Measurements from ENCODE around the gene MAP3K20.

Gene MAP3K20

DNA sequence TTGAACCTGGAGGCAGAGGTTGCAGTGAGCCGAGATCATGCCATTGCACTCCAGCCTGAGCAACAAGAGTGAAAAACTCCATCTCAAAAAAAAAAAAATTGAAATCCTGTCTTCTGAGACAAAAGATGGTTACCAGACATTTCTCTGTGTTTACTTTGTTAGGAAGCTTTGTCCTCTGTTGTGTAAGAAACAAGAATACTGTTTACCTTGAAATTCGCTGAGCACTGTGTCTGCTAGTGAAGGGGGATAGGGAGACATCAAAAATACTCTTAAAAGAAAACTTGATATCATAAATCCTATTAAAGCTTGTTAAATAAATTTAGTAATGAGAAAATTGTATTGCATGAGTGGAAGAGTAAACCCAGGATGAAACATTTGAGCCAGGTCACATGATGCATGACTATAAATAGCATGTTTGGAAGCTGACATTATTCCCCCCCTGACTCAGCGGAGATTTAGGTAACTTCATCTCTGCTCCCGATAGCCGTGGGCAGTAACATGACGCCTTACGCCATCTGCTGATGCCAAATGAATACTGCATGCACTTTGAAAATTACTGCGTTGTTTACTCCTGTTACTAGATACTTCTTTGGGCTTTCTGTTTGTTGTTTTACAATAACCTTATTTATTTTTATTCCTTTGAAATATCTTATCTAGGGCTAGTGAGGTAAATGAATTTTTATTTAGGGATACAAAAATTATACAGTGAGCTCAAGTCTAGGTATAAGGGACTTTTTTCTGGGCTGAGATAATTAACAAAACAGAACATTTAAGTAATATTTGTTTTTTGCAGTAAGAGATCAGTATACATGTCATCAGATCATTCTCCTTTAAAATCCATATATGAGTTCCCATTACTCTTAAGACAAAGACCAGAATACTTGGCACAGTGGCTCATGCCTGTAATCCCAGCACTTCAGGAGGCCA lies 134.9 kb downstream of the MAP3K20 start:
- H3K27me3 ChIP-seq (ENCODE audit: insufficient read depth, low read length, poor library complexity), result no peaks in the 10 kb centered on the region
- no peaks in the 10 kb centered on the region for H3K9me3 ChIP-seq (ENCODE audit: insufficient read depth, low read length, severe bottlenecking)
- TF ChIP-seq, protein P1, sequence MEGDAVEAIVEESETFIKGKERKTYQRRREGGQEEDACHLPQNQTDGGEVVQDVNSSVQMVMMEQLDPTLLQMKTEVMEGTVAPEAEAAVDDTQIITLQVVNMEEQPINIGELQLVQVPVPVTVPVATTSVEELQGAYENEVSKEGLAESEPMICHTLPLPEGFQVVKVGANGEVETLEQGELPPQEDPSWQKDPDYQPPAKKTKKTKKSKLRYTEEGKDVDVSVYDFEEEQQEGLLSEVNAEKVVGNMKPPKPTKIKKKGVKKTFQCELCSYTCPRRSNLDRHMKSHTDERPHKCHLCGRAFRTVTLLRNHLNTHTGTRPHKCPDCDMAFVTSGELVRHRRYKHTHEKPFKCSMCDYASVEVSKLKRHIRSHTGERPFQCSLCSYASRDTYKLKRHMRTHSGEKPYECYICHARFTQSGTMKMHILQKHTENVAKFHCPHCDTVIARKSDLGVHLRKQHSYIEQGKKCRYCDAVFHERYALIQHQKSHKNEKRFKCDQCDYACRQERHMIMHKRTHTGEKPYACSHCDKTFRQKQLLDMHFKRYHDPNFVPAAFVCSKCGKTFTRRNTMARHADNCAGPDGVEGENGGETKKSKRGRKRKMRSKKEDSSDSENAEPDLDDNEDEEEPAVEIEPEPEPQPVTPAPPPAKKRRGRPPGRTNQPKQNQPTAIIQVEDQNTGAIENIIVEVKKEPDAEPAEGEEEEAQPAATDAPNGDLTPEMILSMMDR (IDR thresholded peaks at IDR 0.05; ENCODE audit: borderline replicate concordance, extremely low read depth, low read length, poor library complexity, severe bottlenecking), result peak; percentile 89
- no peak for TF ChIP-seq EZH2 (IDR thresholded peaks at IDR 0.05; ENCODE audit: borderline replicate concordance, low read depth, low read length, severe bottlenecking)
- no peaks in the 10 kb centered on the region for H3K4me1 ChIP-seq (ENCODE audit: insufficient read depth, low read length)
- no peak overlapping the region for H3K27ac ChIP-seq (ENCODE audit: low read length)
- H3K4me3 ChIP-seq (ENCODE audit: low read depth in 1 of 2, low read length in 2 of 2), result no peak overlapping the region
- no peak overlapping the region for H3K9ac ChIP-seq (ENCODE audit: low read depth, low read length)
- H2AFZ ChIP-seq (ENCODE audit: low read depth, low read length), result no peak overlapping the region
- H3K79me2 ChIP-seq (ENCODE audit: insufficient read depth, low read length), result no peaks in the 10 kb centered on the region
- DNase-seq (peak; percentile 57), ATAC-seq (ENCODE audit: insufficient read depth, low read depth) (peak; percentile 83)
- peaks cover 23% of the 10 kb centered on the region for H3K36me3 ChIP-seq (ENCODE audit: insufficient read depth, low read length)
- H4K20me1 ChIP-seq (ENCODE audit: insufficient read depth, low read length), result no peaks in the 10 kb centered on the region
- no peak overlapping the region for H3K4me2 ChIP-seq (ENCODE audit: insufficient read depth, low read length)

DNA sequence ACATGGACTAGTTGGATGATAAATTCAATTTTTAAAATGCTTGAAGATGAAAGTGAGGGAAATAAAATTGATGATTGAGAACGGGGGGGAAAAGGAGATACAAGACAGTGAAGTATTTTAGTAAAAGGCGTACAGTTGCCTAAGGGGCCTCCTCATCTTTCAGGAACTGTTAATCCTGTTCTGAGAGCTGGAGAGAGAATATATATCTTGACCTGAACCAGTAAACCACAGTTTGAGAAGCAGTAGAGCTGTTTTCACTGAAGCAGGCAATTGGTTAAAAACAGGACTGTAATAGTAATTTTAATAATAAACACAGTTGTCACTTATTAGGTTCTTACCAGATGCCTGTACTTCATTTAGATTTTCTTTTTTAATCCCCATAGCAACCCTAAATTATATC lies 137.5 kb downstream of the MAP3K20 start:
- ATAC-seq (ENCODE audit: insufficient read depth, low read depth) (no peak), DNase-seq (no peak)
- no peak overlapping the region for H3K4me2 ChIP-seq (ENCODE audit: insufficient read depth, low read length)
- H2AFZ ChIP-seq (ENCODE audit: low read depth, low read length), result no peak overlapping the region
- H3K9ac ChIP-seq (ENCODE audit: low read depth, low read length), result no peak overlapping the region
- no peaks in the 10 kb centered on the region for H3K27me3 ChIP-seq (ENCODE audit: insufficient read depth, low read length, poor library complexity)
- H3K79me2 ChIP-seq (ENCODE audit: insufficient read depth, low read length), result no peaks in the 10 kb centered on the region
- no peak for TF ChIP-seq EZH2 (IDR thresholded peaks at IDR 0.05; ENCODE audit: borderline replicate concordance, low read depth, low read length, severe bottlenecking)
- TF ChIP-seq, protein P1 (IDR thresholded peaks at IDR 0.05; ENCODE audit: borderline replicate concordance, extremely low read depth, low read length, poor library complexity, severe bottlenecking), result no peak
- no peaks in the 10 kb centered on the region for H4K20me1 ChIP-seq (ENCODE audit: insufficient read depth, low read length)
- peaks cover 15% of the 10 kb centered on the region for H3K36me3 ChIP-seq (ENCODE audit: insufficient read depth, low read length)
- no peaks in the 10 kb centered on the region for H3K4me1 ChIP-seq (ENCODE audit: insufficient read depth, low read length)
- H3K9me3 ChIP-seq (ENCODE audit: insufficient read depth, low read length, severe bottlenecking), result no peaks in the 10 kb centered on the region
- H3K4me3 ChIP-seq (ENCODE audit: low read depth in 1 of 2, low read length in 2 of 2), result no peak overlapping the region
- H3K27ac ChIP-seq (ENCODE audit: low read length), result no peak overlapping the region

DNA sequence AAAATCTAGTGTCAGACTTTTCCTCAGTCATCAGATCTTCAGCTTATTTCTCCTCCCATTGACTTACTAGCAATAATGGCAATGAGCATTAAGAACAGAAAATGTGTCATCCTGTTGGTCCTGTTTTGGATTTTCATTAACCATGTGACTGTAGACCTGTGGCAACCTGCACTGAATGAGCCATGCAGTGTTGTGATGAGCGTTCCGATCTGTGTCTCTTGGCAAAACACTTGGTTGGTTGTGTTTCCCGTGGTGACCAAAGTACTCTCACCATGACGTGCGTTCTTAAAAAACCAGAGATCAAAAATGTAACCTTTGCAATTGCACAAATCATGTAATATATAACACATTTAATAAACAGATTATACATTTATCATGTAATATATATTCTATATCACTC lies 138.6 kb downstream of the MAP3K20 start:
- Histone ChIP-seq H3K4me3 (ENCODE audit: low read depth in 1 of 2, low read length in 2 of 2) (no peak overlapping the region), H2AFZ (ENCODE audit: low read depth, low read length) (no peak overlapping the region), H3K9me3 (ENCODE audit: insufficient read depth, low read length, severe bottlenecking) (no peaks in the 10 kb centered on the region), H3K36me3 (ENCODE audit: insufficient read depth, low read length) (peaks cover 15% of the 10 kb centered on the region), H3K27ac (ENCODE audit: low read length) (no peak overlapping the region), H3K4me2 (ENCODE audit: insufficient read depth, low read length) (no peak overlapping the region), H3K27me3 (ENCODE audit: insufficient read depth, low read length, poor library complexity) (no peaks in the 10 kb centered on the region), H3K9ac (ENCODE audit: low read depth, low read length) (no peak overlapping the region), H4K20me1 (ENCODE audit: insufficient read depth, low read length) (no peaks in the 10 kb centered on the region), H3K4me1 (ENCODE audit: insufficient read depth, low read length) (peaks cover 5% of the 10 kb centered on the region; the same call in 1 of the 2 replicates), H3K79me2 (ENCODE audit: insufficient read depth, low read length) (no peaks in the 10 kb centered on the region)
- TF ChIP-seq EZH2 (IDR thresholded peaks at IDR 0.05; ENCODE audit: borderline replicate concordance, low read depth, low read length, severe bottlenecking), result no peak
- TF ChIP-seq, protein P1 (IDR thresholded peaks at IDR 0.05; ENCODE audit: borderline replicate concordance, extremely low read depth, low read length, poor library complexity, severe bottlenecking), result no peak
- DNase-seq (no peak), ATAC-seq (ENCODE audit: insufficient read depth, low read depth) (no peak)

All from DND-41 (cell line).